Measurements from ENCODE around the gene GAL3ST1.
"Not testable (repeated sequence)": the region's sequence is repeated elsewhere in the genome, so short reads cannot be mapped to it uniquely, and the experiment has no call there.

The GAL3ST1 gene

DNA sequence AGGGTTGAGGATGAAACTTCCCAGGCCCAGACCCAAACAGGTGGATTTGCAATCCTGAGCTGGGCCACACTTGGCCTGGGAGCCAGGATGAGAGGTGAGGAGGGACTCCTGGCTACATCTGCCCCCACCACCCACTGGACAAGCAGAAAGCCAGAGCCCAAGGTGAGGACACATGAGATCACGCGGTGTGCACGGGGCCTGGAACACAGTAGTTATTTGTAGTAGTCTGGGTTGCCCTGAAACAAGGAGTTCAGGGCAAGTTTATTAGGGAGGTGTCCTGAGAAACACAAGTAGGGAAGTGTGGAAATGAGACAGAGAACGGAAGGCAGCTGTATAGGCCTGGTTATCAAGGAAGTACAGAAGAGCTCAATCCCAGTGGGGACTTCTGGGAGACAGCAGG, 27.3 kb downstream of the GAL3ST1 start:
- Mint-ChIP-seq H3K4me3 (no peak overlapping the region), H3K27me3 (peaks cover 53% of the 10 kb centered on the region), H3K36me3 (no peaks in the 10 kb centered on the region), H3K4me1 (peaks cover 2% of the 10 kb centered on the region), H3K9me3 (no peaks in the 10 kb centered on the region), H3K27ac (no peak overlapping the region)
- no peak for DNase-seq
- CTCF ChIA-PET: no interaction called here

DNA sequence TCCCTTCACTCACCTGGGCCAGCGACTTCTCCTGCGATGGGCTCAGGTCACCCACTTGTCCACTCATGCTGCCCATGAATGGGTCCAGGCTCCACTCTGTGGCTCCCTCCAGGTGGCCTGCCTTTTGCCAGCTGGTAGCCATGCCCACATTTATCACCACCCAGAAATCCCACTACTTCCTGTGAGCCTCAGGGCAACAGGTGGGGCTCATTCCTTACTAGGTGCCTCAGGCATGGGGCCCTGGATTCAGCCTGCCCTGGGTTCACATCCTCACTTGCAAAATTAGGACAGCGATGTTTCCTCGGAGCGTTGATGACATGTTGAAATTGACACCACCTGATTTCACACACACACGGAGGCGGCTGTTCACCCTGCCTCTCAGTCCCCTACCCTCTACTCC, 27.8 kb downstream of the GAL3ST1 start, which contains the start of gene SEC14L6:
Gene SEC14L6 (minus strand): TSS at position 126 of the 400 bp plus-strand sequence. CDS start 59 bp downstream, at position 67.
- peaks cover 2% of the 10 kb centered on the region for H3K4me1 Mint-ChIP-seq
- DNase-seq: no peak
- H3K27me3 Mint-ChIP-seq: peaks cover 59% of the 10 kb centered on the region
- CTCF ChIA-PET: no interaction called here
- H3K27ac Mint-ChIP-seq: no peak within 1 kb of the TSS
- H3K9me3 Mint-ChIP-seq: no peaks in the 10 kb centered on the region
- no peak within 1 kb of the TSS for H3K4me3 Mint-ChIP-seq
- no peaks in the 10 kb centered on the region for H3K36me3 Mint-ChIP-seq

DNA sequence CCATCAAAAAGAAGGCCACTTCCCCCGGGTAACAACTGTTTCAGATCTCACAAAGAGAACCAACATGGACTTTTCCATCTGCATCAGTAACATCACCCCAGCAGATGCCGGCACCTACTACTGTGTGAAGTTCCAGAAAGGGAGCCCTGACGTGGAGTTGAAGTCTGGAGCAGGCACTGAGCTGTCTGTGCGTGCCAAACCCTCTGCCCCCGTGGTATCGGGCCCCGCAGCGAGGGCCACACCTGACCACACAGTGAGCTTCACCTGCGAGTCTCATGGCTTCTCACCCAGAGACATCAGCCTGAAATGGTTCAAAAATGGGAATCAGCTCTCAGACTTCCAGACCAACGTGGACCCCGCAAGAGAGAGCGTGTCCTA, 31.7 kb downstream of the GAL3ST1 start:
- no peak for DNase-seq
- H3K36me3 Mint-ChIP-seq: no peaks in the 10 kb centered on the region
- no peaks in the 10 kb centered on the region for H3K9me3 Mint-ChIP-seq
- no peak overlapping the region for H3K27ac Mint-ChIP-seq
- H3K4me1 Mint-ChIP-seq: peaks cover 2% of the 10 kb centered on the region
- peaks cover 91% of the 10 kb centered on the region for H3K27me3 Mint-ChIP-seq
- CTCF ChIA-PET: no interaction called here
- no peak overlapping the region for H3K4me3 Mint-ChIP-seq

DNA sequence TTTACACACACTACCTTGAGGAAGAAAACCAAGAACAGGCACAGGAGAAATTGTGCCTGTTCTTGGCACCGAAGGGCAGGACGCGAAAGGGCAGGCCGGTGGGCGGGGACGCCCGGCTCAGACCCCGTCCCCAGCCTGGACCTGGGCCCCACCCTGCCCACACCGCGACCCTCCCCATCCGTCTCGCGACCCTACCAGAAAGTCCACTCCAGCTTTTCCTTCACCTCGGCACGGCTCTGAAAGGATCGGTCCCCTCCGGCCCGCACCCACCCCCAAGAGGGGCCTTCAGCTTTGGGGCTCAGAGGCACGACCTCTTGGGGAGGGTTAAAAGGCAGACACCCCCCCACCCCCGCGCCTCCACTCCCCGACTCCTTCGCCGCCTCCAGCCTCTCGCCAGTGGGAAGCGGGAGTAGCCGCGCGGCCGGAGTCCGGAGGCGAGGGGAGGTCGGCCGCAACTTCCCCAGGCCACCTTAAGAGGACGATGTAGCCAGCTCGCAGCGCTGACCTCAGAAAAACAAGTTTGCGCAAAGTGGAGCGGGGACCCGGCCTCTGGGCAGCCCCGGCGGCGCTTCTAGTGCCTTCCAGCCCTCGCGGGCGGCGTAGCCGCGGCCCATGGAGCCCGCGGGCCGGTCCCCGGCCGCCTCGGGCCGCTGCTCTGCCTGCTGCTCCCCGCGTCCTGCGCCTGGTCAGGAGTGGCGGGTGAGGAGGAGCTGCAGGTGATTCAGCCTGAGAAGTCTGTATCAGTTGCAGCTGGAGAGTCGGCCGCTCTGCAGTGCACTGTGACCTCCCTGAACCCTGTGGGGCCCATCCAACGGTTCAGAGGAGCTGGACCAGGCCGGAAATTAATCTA, 32.3 kb downstream of the GAL3ST1 start:
- Mint-ChIP-seq H3K4me3 (no peak overlapping the region), H3K27ac (no peak overlapping the region), H3K27me3 (peaks cover 85% of the 10 kb centered on the region), H3K36me3 (no peaks in the 10 kb centered on the region), H3K4me1 (peaks cover 2% of the 10 kb centered on the region), H3K9me3 (no peaks in the 10 kb centered on the region)
- CTCF ChIA-PET: no interaction called here
- DNase-seq: no peak

DNA sequence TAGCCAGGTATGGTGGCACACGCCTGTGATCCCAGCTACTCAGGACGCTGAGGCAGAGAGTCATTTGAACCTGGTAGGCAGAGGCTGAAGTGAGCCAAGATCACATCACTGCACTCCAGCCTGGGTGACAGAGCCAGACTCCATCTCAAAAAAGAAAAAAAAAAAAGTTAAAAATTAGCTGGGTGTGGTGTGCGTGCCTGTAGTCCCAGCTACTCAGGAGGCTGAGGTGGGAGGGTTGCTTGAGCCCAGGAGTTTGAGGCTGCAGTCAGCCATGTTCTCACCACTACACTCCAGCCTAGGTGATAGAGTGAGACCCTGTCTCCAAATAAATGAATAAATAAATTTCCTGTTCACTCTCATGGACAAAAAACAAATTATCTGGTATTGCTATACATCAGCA, 33.0 kb downstream of the GAL3ST1 start:
- H3K4me3 Mint-ChIP-seq, DNase-seq, CTCF ChIA-PET, H3K9me3 Mint-ChIP-seq, H3K27ac Mint-ChIP-seq, H3K36me3 Mint-ChIP-seq, H3K4me1 Mint-ChIP-seq: not testable (repeated sequence)
- H3K27me3 Mint-ChIP-seq: peaks cover 80% of the 10 kb centered on the region

DNA sequence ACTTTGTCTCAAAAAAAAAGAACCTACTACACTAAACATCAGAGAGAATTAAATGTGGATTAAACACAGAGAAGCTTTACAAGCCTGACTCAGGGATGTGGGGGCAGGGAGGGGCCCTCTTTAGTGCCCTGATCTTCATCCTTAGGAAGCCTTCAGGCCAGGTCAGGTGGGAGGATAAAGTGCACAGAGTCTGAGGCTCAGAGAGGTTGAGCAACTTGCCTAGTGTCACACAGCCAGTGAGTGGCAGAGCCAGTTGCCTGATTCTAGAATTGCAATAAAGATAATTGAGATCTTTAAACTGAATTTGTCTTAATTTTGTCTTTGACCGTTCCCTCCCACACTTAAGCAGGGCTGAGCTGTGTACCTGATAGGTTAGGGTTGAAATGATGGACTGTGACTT, 35.1 kb downstream of the GAL3ST1 start:
- no peaks in the 10 kb centered on the region for H3K9me3 Mint-ChIP-seq
- H3K4me1 Mint-ChIP-seq: peaks cover 2% of the 10 kb centered on the region
- DNase-seq: no peak
- H3K36me3 Mint-ChIP-seq: no peaks in the 10 kb centered on the region
- H3K27me3 Mint-ChIP-seq: peaks cover 70% of the 10 kb centered on the region
- H3K4me3 Mint-ChIP-seq: no peak overlapping the region
- CTCF ChIA-PET: no interaction called here
- H3K27ac Mint-ChIP-seq: no peak overlapping the region

DNA sequence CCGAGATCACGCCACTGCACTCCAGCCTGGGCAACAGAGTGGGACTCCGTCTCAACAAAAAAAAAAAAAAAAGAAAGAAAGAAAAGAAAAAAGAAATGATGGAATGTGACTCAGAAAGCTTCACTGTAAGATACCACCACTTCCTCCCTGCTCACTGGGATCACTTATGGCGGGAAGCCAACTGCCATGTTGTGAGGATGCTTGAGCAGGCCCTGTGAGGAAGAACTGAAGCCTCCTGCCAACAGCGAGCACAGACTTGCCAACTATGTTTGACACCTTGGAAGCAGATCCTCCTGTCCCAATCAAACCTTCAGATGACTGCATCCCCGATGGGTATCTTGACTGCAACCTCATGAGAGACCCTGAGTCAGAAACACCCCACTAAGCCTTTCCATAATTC, 36.2 kb downstream of the GAL3ST1 start:
- CTCF ChIA-PET: no interaction called here
- no peaks in the 10 kb centered on the region for H3K36me3 Mint-ChIP-seq
- H3K27me3 Mint-ChIP-seq: peaks cover 64% of the 10 kb centered on the region
- no peaks in the 10 kb centered on the region for H3K9me3 Mint-ChIP-seq
- H3K27ac Mint-ChIP-seq: no peak overlapping the region
- no peak overlapping the region for H3K4me3 Mint-ChIP-seq
- DNase-seq: no peak
- H3K4me1 Mint-ChIP-seq: peaks cover 2% of the 10 kb centered on the region

DNA sequence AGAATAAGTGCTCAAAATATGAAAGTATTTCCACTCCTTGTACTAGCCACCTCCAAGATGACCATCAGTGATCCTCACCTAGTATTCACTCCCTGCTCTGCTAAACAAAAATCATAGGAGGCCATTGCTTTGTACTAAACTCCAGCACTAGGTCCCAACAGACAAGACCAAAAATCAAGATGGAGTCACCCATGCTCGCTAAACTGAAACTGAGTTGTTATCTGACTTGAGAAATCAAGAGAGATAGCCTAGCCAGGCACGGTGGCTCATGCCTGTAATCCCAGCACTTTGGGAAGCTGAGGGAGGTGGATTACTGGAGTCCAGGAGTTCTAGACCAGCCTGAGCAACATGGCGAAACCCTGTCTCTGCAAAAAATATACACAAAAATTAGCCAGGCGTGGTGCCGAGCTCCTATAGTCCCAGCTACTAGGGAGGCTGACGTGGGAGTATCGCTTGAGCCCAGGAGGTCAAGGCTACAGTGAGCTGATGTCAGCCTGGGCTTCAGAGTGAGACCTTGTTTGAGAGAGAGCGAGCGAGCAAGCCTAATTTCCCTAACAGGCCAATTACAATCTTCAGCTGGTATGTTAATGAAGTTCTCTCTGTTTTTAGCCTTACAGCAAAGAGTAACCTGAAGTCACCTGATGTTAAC, 37.3 kb downstream of the GAL3ST1 start:
- Mint-ChIP-seq H3K36me3 (no peaks in the 10 kb centered on the region), H3K27me3 (peaks cover 53% of the 10 kb centered on the region), H3K9me3 (no peaks in the 10 kb centered on the region), H3K27ac (no peak overlapping the region), H3K4me1 (no peaks in the 10 kb centered on the region), H3K4me3 (no peak overlapping the region)
- CTCF ChIA-PET: no interaction called here
- DNase-seq: no peak

DNA sequence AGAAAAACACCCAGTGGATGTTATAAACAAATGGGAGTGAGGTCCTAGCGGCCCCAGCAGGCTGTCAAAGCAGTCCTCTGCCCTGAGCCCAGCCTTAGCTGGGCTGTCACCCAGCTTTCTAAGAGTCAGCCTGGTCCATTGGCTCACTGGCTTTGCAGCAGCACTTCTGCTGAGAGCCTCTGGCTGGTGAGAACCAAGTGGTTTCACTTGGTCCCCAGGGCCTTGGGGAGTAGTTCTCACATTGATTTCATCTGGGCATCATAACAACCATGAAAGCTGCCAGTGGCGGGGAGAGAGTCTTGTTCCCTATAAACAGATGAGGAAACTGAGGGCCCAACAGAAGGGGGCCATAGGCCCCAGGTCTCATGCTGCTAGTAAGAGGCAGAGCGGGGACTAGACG, 39.3 kb downstream of the GAL3ST1 start:
- peaks cover 34% of the 10 kb centered on the region for H3K27me3 Mint-ChIP-seq
- CTCF ChIA-PET: no interaction called here
- H3K4me1 Mint-ChIP-seq: no peaks in the 10 kb centered on the region
- no peak overlapping the region for H3K4me3 Mint-ChIP-seq
- DNase-seq: no peak
- H3K9me3 Mint-ChIP-seq: no peaks in the 10 kb centered on the region
- no peaks in the 10 kb centered on the region for H3K36me3 Mint-ChIP-seq
- H3K27ac Mint-ChIP-seq: no peak overlapping the region

DNA sequence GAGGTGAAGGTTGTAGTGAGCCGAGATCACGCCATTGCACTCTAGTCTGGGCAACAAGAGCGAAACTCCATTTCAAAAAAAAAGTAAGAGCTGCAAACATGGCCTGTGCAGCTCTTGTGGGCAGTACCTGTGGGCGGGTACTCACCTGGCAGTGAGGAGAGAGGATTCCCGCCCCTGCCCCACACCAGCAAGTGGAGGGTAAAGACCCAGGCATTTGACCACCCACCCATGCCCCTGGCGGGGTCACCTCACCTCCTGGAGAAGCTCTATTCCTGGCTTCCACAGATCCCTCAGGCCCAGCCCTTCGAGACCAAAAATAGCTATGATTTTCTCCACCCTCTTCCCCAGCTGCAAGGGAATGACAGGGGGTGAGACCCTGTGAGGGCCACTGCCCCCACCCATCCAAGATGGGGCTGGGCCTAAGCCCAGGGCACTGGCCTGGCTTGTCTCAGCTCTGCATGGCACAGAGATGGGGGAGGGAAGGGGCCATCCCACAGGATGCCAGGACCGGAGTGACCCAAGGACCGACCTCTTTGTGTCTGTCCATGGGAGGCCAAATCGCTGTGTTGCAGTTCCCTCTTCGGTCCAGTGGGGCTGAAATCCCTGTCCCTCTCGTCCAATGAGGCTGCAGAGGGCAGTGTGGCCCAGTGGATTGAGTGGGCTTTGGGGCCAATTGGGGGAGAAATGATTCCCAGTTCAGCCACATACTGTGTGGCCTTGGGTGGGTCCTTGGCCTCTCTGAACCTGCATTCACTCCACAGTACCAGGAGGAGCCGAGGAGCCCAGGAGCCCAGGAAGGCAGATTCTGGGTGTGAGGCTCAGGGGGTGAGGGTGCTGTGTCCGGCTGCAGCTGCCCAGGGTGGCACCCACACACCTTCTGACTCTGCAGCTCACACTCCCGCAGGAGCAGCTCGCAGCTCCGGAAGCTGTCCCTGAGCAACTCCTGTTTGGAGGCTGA, 42.5 kb downstream of the GAL3ST1 start:
- H3K4me1 Mint-ChIP-seq: no peaks in the 10 kb centered on the region
- DNase-seq: no peak
- CTCF ChIA-PET: no interaction called here
- H3K9me3 Mint-ChIP-seq: no peaks in the 10 kb centered on the region
- H3K27me3 Mint-ChIP-seq: peaks cover 14% of the 10 kb centered on the region
- no peak overlapping the region for H3K4me3 Mint-ChIP-seq
- no peaks in the 10 kb centered on the region for H3K36me3 Mint-ChIP-seq
- H3K27ac Mint-ChIP-seq: no peak overlapping the region

DNA sequence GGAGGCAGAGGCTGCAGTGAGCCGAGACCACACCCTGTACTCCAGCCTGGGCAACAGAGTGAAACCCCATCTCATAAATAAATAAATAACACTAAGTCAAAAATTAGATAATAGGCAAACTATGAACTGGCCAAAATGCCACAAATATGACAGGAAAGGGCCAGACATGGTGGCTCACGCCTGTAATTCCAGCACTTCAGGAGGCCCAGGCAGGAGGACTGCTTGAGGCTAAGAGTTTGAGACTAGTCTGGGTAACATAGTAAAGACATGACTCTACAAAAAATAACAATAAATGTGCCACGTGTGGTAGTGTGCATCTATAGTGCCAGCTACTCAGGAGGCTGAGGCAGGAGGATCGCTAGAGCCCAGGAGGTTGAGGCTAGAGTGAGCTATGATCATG, 47.8 kb downstream of the GAL3ST1 start:
- CTCF ChIA-PET: no interaction called here

DNA sequence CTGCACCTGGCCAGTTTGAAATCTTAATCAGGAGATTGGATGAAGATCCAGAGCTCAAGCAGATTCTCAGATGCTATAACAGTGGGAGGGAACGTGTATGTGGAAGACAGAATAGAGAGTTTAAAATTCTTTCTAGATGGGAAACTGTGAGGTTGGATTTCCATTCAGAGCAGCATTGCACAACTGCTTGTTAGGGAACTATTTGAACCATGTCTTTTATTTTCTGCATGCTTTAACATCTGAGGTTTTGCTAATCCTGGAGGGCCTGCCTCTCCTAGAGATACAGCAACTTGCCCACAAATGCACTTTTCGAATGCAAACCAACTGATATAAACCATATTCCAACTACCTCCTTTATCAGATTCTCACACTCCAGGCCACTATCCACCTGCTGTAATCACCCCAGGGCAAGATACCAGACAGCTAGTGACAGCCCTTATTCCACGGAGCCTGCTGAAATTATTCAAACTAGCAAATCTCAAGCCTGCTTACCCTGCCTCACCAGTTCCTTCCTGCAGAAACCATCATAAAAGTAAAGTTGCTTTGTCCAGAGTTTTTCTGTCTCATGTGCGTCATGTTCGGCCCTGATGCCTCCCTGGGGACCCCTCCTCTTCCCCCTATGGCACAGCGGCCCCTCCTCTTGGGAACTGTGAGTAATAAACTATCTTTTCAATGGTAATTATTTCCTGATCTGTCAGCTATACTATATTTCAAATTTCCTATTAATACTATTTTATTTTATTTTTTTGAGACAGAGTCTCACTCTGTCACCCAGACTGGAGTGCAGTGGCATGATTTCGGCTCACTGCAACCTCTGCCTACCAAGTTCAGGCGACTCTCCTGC, 50.6 kb downstream of the GAL3ST1 start:
- Mint-ChIP-seq H3K9me3 (no peaks in the 10 kb centered on the region), H3K27me3 (peaks cover 30% of the 10 kb centered on the region), H3K27ac (no peak overlapping the region), H3K4me1 (no peaks in the 10 kb centered on the region), H3K4me3 (no peak overlapping the region), H3K36me3 (no peaks in the 10 kb centered on the region)
- CTCF ChIA-PET: no interaction called here
- DNase-seq: no peak

More for the DNA sequence above, 47.8 kb downstream of the GAL3ST1 start:
- no peaks in the 10 kb centered on the region for H3K9me3 Mint-ChIP-seq
- no peak overlapping the region for H3K27ac Mint-ChIP-seq
- H3K27me3 Mint-ChIP-seq: peaks cover 21% of the 10 kb centered on the region
- H3K36me3 Mint-ChIP-seq: no peaks in the 10 kb centered on the region
- no peak overlapping the region for H3K4me3 Mint-ChIP-seq
- DNase-seq: no peak
- no peaks in the 10 kb centered on the region for H3K4me1 Mint-ChIP-seq

DNA sequence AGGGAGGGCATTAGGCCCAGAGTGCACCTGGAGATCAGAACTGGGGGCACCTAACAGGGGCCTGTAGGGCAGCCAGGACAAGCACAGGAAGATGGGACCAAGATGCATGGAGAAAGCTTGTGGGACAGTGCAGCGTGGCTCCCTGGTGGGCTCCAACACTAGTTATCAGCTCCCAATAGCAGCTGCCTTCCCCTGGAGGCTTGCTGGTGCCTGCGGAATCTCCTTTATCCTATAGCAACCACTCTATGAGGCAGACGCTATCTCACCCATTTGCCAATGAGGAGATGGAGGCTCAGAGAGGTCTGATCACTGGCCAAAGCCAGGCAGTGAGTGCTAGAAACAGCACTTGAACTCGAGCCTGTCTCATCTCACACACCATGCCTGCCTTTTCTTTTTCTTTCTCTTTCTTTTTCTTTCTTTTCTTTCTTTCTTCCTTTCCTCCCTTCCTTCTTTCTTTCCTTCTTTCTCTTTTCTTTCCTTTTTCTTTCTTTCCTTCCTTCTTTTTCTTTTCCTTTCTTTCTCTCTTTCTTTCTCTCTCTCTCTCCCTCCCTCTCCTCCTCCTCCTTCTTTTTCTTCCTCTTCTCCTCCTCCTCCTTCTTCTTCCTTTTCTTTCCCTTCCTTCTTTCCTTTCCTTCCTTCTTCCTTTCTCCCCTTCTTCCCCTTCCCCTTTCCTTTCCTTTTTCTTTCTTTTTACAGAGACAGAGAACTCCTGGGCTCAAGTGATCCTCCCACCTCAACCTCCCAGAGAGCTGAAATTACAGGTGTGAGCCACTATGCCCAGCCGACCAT, 52.9 kb downstream of the GAL3ST1 start:
- peaks cover 39% of the 10 kb centered on the region for H3K27me3 Mint-ChIP-seq
- H3K36me3 Mint-ChIP-seq: no peaks in the 10 kb centered on the region
- no peaks in the 10 kb centered on the region for H3K4me1 Mint-ChIP-seq
- H3K4me3 Mint-ChIP-seq: no peak overlapping the region
- CTCF ChIA-PET: no interaction called here
- H3K9me3 Mint-ChIP-seq: no peaks in the 10 kb centered on the region
- no peak for DNase-seq
- no peak overlapping the region for H3K27ac Mint-ChIP-seq

Data from activated naive CD4-positive, alpha-beta T cell treated with anti-CD3 and anti-CD28 coated beads, Interleukin-2, amount 10 ng/mL, durations not matched to agents 7 days and 5 days (primary cell).